ENCODE data around the gene PANK3. TPM values are rescaled to one million over a fixed set of nuclear protein-coding genes. Genes with fewer than 3 reads are reported as not detected.

Gene PANK3
- polyA plus RNA-seq, 3 donors = 9.0 to 11.9 (median 9.3) TPM

DNA sequence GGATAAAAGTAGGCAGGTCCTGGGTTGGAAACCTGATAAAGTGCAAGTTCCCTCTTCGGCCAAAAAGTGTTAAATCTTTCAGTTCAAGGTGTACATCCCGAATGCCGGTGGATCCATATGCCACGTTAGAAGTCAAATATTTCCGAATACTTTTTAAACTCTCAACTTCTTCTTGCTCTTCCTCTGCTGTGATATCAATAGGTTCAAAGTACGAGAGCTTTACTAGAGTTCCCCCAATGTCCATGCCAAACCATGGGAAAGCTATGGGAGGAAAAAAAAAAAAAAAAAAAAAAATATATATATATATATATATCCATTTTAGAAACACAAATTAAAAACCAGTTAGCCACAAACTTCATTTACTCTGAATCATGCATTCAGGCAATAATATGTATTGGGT is 10.4 kb downstream of the PANK3 start:
- Histone ChIP-seq H3K4me2 (replicated peaks; ENCODE audit: extremely low read depth, low read length, poor library complexity, severe bottlenecking) (no peak overlapping the region), H2AFZ (ENCODE audit: insufficient read depth, low read depth, low read length, poor library complexity, severe bottlenecking) (no peak overlapping the region), H3K79me2 (ENCODE audit: insufficient read depth, low read length) (peaks cover 53% of the 10 kb centered on the region), H3K27ac (ENCODE audit: low read depth in 1 of 2, low read length in 2 of 2) (no peak overlapping the region), H3K4me3 (replicated peaks in 1 of 3; ENCODE audit: low read depth in 2 of 3, low read length in 3 of 3) (no peak overlapping the region), H3K27me3 (ENCODE audit: control insufficient read depth in 2 of 2, insufficient read depth in 2 of 2, low read length in 2 of 2) (no peaks in the 10 kb centered on the region), H3K9ac (ENCODE audit: insufficient read depth, low read length, poor library complexity, severe bottlenecking) (no peak overlapping the region), H3K9me3 (replicated peaks in 1 of 2; ENCODE audit: control insufficient read depth in 1 of 2, insufficient read depth in 1 of 2, low read length in 2 of 2) (no peaks in the 10 kb centered on the region), H3K36me3 (replicated peaks in 1 of 2; ENCODE audit: control insufficient read depth in 1 of 2, insufficient read depth in 2 of 2, low read length in 2 of 2) (peaks cover 24 to 52% of the 10 kb centered on the region in 2 donors), H3K4me1 (ENCODE audit: control insufficient read depth in 1 of 2, insufficient read depth in 2 of 2, low read length in 2 of 2) (no peaks in the 10 kb centered on the region), H4K20me1 (ENCODE audit: insufficient read depth, low read length) (peaks cover 60% of the 10 kb centered on the region)
- peaks cover 43% of the 10 kb centered on the region in 2 donors for H3K36me3 Mint-ChIP-seq
- no CpG with 5 or more reads among the region's 6 CpGs for WGBS (ENCODE audit: insufficient coverage)
- no peak overlapping the region for H3K4me3 Mint-ChIP-seq
- TF ChIP-seq, protein P1, sequence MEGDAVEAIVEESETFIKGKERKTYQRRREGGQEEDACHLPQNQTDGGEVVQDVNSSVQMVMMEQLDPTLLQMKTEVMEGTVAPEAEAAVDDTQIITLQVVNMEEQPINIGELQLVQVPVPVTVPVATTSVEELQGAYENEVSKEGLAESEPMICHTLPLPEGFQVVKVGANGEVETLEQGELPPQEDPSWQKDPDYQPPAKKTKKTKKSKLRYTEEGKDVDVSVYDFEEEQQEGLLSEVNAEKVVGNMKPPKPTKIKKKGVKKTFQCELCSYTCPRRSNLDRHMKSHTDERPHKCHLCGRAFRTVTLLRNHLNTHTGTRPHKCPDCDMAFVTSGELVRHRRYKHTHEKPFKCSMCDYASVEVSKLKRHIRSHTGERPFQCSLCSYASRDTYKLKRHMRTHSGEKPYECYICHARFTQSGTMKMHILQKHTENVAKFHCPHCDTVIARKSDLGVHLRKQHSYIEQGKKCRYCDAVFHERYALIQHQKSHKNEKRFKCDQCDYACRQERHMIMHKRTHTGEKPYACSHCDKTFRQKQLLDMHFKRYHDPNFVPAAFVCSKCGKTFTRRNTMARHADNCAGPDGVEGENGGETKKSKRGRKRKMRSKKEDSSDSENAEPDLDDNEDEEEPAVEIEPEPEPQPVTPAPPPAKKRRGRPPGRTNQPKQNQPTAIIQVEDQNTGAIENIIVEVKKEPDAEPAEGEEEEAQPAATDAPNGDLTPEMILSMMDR (IDR thresholded peaks at IDR 0.05) = no peak
- intact Hi-C loops (cut with micrococcal nuclease) = no loop called here
- H3K4me1 Mint-ChIP-seq = no peaks in the 10 kb centered on the region
- DNase-seq = no peak
- H3K27ac Mint-ChIP-seq = no peak overlapping the region
- H3K9me3 Mint-ChIP-seq = peaks cover 0 to 3% (median 0%) of the 10 kb centered on the region in 7 donors
- no peaks in the 10 kb centered on the region for H3K27me3 Mint-ChIP-seq (ENCODE audit: low read depth in 3 of 3)

GRCh38 chr5:168563959-168564358 is 15.2 kb downstream of the PANK3 start:
- H3K36me3 ChIP-seq (replicated peaks in 1 of 2; ENCODE audit: control insufficient read depth in 1 of 2, insufficient read depth in 2 of 2, low read length in 2 of 2) = peaks cover 57 to 93% of the 10 kb centered on the region in 2 donors
- TF ChIP-seq, protein P1 (IDR thresholded peaks at IDR 0.05) = no peak
- H3K4me3 Mint-ChIP-seq = no peak overlapping the region
- no peaks in the 10 kb centered on the region for H3K9me3 Mint-ChIP-seq
- no peaks in the 10 kb centered on the region for H3K4me1 ChIP-seq (ENCODE audit: control insufficient read depth in 1 of 2, insufficient read depth in 2 of 2, low read length in 2 of 2)
- no peaks in the 10 kb centered on the region for H3K27me3 ChIP-seq (ENCODE audit: control insufficient read depth in 2 of 2, insufficient read depth in 2 of 2, low read length in 2 of 2)
- H3K27ac Mint-ChIP-seq = no peak overlapping the region
- no peaks in the 10 kb centered on the region for H3K9me3 ChIP-seq (replicated peaks in 1 of 2; ENCODE audit: control insufficient read depth in 1 of 2, insufficient read depth in 1 of 2, low read length in 2 of 2)
- peaks cover 70 to 72% of the 10 kb centered on the region in 2 donors for H3K36me3 Mint-ChIP-seq
- no peak overlapping the region for H3K27ac ChIP-seq (ENCODE audit: low read depth in 1 of 2, low read length in 2 of 2)
- no peak overlapping the region for H3K4me2 ChIP-seq (replicated peaks; ENCODE audit: extremely low read depth, low read length, poor library complexity, severe bottlenecking)
- no peak overlapping the region for H2AFZ ChIP-seq (ENCODE audit: insufficient read depth, low read depth, low read length, poor library complexity, severe bottlenecking)
- WGBS (ENCODE audit: insufficient coverage) = no CpG with 5 or more reads among the region's 1 CpG
- H3K79me2 ChIP-seq (ENCODE audit: insufficient read depth, low read length) = peaks cover 12% of the 10 kb centered on the region
- DNase-seq = no peak
- peaks cover 28% of the 10 kb centered on the region for H4K20me1 ChIP-seq (ENCODE audit: insufficient read depth, low read length)
- H3K27me3 Mint-ChIP-seq (ENCODE audit: low read depth in 3 of 3) = no peaks in the 10 kb centered on the region
- no peak overlapping the region for H3K9ac ChIP-seq (ENCODE audit: insufficient read depth, low read length, poor library complexity, severe bottlenecking)
- intact Hi-C loops (cut with micrococcal nuclease) = no loop called here
- no peak overlapping the region for H3K4me3 ChIP-seq (replicated peaks in 1 of 3; ENCODE audit: low read depth in 2 of 3, low read length in 3 of 3)
- H3K4me1 Mint-ChIP-seq = no peaks in the 10 kb centered on the region
